DMS 273 (cell line): ENCODE data around the gene VWA8.
"Not testable (repeated sequence)": the region's sequence is repeated elsewhere in the genome, so short reads cannot be mapped to it uniquely, and the experiment has no call there.

ENCODE experiments used
- DNase-seq: peaks from one replicate; lab custom pipeline; 2025; ENCODE audit not compliant: unreplicated experiment; lab: John Stamatoyannopoulos, UW

Gene VWA8

GRCh38 chr13:41859565-41859964, 101.3 kb downstream of the VWA8 start:
- DNase-seq, result no peak

GRCh38 chr13:41858780-41859179, 102.1 kb downstream of the VWA8 start:
- DNase-seq, result no peak

DNA sequence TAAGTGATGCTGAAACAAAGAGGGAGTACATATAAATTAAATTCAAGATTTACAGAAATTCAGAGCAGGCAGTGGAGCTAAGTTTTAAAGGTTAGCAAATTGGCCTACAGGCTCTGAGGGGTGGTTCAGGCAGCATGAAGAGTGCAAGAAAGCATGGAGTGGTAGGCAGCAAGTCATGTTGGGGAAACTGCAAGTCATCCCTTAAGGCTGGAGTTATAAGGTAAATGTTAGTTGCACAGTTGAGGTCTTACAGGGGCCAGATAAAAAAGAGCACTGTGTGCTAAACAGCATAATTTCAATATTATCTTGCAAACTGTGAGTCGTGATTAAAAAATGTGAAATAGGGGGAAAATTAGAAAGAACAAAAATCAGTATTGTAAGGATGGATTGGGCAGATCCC, 106.2 kb downstream of the VWA8 start:
- DNase-seq, result no peak

DNA sequence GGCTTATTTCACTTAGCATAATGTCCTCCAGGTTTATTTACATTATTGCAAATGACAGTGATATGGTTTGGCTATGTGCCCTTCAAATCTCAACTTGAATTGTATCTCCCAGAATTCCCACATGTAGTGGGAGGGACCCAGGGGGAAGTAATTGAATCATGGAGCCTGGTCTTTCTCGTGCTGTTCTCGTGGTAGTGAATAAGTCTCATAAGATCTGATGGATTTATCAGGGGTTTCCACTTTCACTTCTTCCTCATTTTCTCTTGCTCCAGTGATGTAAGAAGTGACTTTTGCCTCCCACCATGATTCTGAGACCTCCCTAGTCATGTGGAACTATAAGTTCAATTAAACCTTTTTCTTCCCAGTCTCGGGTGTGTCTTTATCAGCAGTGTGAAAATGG, 109.6 kb downstream of the VWA8 start:
- no peak for DNase-seq

- DNase-seq, result no peak
Observed at GRCh38 chr13:41848435-41849255, 112.3 kb downstream of the VWA8 start.

- no peak for DNase-seq
Observed at GRCh38 chr13:41847216-41847615, 113.7 kb downstream of the VWA8 start.

DNA sequence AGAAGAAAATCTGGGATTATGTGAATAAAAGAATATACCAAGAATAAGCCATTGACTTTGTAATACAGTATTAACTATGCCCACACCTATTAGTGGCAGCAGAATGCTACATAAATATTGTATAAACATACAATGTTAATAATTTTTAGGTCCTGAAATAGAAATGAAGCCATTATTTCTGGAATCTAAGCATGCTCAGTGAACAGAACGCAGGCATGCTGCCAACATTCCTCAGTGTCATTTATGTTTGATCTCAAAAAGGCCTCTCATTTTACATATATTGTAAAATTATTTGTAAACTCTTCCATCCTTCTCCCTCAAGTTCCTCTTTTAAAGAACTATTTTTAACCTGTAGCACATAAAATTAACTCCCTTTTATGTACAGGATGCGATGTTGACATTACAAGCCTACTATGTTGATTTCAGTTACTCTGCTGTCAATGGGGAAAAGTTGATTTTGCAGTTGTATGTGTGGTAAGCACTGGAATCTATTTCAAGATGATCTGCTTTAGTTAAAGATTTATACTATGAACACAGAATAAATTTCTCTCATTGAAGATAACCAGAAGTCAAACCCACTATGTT, 118.8 kb downstream of the VWA8 start:
- DNase-seq, result no peak

GRCh38 chr13:41837629-41838028, 123.3 kb downstream of the VWA8 start:
- no peak for DNase-seq

GRCh38 chr13:41835871-41836270, 125.0 kb downstream of the VWA8 start:
- no peak for DNase-seq

DNA sequence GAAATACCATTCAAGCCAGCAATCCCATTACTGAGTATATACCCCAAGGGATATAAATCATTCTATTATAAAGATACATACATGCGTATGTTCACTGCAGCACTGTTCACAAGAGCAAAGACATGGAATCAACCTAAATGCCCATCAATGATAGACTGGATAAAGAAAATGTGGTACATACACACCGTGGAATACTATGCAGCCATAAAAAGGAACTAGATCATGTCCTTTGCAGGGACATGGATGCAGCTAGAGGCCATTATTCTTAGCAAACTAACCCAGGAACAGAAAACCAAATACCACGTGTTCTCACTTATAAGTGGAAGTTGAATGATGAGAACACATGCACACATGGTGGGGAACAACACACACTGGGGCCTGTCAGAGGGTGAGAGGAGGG, 126.2 kb downstream of the VWA8 start:
- not testable (repeated sequence) for DNase-seq

DNA sequence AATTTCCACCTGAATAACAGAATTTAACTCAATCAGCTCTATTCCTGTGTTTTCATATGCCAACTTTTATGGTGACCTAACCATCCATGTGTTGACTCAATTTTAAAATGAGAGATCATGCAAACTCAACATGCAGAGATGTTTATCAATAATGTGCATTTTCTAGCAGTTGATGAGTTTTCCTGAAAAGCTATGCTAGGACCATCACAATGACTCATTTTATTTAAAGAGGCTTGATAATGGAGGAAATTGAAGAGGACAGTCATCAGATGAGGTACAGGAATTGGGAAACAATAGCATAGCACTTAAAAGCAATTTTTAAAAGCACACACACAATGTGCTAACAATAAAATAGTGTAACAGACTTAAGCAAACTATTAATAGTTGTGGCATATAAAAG, 127.1 kb downstream of the VWA8 start:
- DNase-seq, result no peak

DNA sequence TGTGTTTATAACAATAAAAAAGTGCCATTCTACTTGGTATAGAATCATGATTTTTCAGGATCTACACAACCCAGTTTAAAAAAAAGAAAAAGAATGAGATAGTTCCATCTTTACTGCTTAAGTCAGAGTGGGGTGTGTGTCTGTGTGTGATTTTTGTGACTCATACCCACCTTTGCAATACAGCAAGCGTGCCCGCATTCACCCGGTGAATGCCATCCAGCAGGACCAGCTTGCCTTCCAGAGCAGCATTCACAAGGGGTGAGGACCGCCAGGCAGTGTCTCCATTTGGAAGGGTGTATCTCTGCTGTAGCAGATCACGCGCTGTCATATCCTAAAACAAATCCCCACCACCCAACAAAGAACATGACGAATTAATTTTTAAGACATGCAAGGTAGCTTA, 127.7 kb downstream of the VWA8 start:
- no peak for DNase-seq

GRCh38 chr13:41827507-41828213, 133.2 kb downstream of the VWA8 start:
- no peak for DNase-seq

DNA sequence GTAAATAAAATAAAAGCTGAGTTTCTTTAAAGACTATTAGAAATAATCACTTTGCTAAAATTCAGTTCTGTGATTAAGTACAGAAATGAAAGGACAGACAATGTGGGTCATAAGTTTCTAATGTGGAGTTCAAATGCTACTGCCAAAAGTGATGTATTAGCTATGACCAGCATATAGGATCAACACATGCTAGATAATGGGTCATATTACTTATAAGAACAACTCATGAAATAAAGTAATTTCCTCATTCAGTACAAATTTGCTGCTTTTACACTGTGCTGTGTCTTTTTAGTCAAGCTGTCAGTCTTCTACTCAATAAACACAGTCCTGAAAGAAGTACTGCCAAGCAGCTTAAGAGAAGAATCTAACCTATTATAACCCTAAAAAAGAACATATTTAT, 135.2 kb downstream of the VWA8 start:
- no peak for DNase-seq

DNA sequence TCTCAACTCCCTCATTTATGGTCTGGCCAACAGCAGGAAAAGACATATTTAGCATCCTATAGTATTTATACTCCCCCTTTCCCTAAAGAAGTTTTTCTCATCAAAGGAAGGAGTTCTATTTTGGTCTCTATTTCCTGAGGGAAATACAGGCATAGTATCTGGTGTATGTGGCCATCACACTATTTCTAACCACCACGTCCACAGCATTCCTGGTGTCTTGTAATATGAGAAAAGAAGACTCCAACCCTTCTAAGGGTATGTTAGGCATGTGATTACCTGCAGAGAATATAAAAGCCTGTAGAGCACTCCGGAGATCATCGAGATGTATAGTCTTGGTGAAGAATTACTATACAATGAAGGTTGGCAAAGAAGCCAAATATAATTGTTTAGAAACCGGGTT, 137.4 kb downstream of the VWA8 start:
- no peak for DNase-seq

DNA sequence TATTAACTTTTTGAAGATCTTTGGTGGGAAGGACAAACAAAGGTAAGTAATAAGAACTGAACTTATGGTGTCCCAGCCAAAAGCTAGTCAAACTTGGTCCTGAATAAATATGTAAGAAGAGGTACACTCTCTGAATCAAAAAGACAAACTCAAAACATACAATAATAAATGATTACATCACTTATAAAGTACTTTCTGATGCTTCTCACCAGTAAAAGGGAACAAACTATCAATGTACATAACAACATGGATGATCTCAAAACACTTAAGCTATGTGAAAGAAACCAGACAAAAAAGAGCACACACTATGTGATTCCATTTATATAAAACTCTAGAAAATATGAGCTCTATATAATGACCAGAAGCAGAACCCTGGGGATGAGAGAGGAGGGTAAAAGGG, 138.3 kb downstream of the VWA8 start:
- no peak for DNase-seq

GRCh38 chr13:41821238-41821594, 139.7 kb downstream of the VWA8 start:
- DNase-seq, result no peak

GRCh38 chr13:41820581-41821237, 140.2 kb downstream of the VWA8 start:
- no peak for DNase-seq

- no peak for DNase-seq
Observed at GRCh38 chr13:41816057-41816456, 144.9 kb downstream of the VWA8 start.

GRCh38 chr13:41813426-41813825, 147.5 kb downstream of the VWA8 start:
- DNase-seq, result no peak

DNA sequence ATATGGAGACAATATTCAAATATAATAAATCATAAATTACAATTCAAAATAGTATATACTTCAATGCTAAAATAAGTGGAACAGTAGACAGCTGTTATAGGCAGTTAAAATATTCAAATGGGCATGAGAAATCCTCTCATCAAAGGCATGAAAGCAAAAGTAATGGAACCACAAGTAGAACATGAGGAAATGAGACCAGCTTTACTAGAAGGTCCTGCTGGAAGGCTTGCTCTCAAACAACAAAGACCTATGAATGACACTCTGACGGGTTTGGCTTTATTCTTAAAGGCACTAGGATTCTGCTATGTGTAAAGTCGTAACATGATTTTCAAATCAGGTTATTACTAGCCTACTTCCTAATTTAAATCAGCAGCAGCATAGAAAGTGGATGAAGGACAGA, 148.1 kb downstream of the VWA8 start:
- DNase-seq, result no peak

DNA sequence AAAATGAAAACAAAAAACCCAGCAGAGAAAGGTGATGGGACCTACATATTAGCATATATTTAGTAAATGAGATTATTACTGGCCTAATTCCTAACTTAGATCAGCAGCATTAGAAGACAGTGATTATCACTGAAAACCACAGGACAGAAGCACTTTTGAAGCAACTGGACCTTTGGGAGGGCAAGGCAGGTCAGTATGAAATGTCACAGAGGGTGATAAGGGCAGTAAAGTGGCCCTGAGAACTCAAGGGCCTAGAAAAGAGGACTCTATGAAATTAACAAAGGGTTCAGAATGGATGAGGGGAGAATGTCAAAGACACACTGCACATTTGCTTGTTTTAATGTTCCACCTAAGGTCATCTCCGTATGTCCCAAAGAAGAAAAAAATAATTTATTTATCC, 148.7 kb downstream of the VWA8 start:
- no peak for DNase-seq
